ENCODE data around the gene ANKRD40.

GRCh38 chr17:50657627-50658026 lies 50.1 kb downstream of the ANKRD40 start:
- no peak for TF ChIP-seq CTCF (IDR thresholded peaks at IDR 0.05; ENCODE audit: extremely low read depth in 1 of 2, insufficient read depth in 1 of 2, low read depth in 1 of 2, low read length in 2 of 2)
- no peak for TF ChIP-seq MYC (IDR thresholded peaks at IDR 0.05; ENCODE audit: low read depth, low read length)
- no peak for TF ChIP-seq POLR2A (IDR thresholded peaks at IDR 0.05; ENCODE audit: low read depth, low read length)
- no peak for TF ChIP-seq MAX (IDR thresholded peaks at IDR 0.05; ENCODE audit: insufficient read depth, insufficient read length)
- TF ChIP-seq POLR2AphosphoS5 (IDR thresholded peaks at IDR 0.05; ENCODE audit: insufficient read depth, low read depth, low read length): no peak
